ENCODE data around the gene TMEM121B.

GRCh38 chr22:17097062-17097461, 24.1 kb downstream of the TMEM121B start:
- TF ChIP-seq POLR2AphosphoS5 (IDR thresholded peaks at IDR 0.05): no peak
- no peak for TF ChIP-seq POLR2A (IDR thresholded peaks at IDR 0.05)

Data from suprapubic skin (tissue), 4 donors.